ENCODE measurements around the gene SLIT3. TPM values are rescaled to one million over a fixed set of nuclear protein-coding genes. Genes with fewer than 3 reads are reported as not detected.

The SLIT3 gene
- total RNA-seq, 1 experiment from 2014 or later = 0.44 TPM

GRCh38 chr5:168655316-168655715 is 645.6 kb downstream of the SLIT3 start:
- H3K4me3 ChIP-seq (ENCODE audit: low read length) = no peak overlapping the region
- no peak for ATAC-seq
- H3K36me3 ChIP-seq (ENCODE audit: low read depth, low read length) = no peaks in the 10 kb centered on the region
- H3K27ac ChIP-seq (ENCODE audit: low read length) = 0 out of 2 replicates have a peak overlapping the region, but pooled peaks have one; percentile 23
- H3K27me3 ChIP-seq (ENCODE audit: low read length) = no peaks in the 10 kb centered on the region
- no peaks in the 10 kb centered on the region for H3K79me2 ChIP-seq (ENCODE audit: low read length)
- H3K9me2 ChIP-seq (replicated peaks; ENCODE audit: low read length) = no peaks in the 10 kb centered on the region
- H4K20me1 ChIP-seq (ENCODE audit: low read length) = no peaks in the 10 kb centered on the region
- no TSS peak for BruUV-seq (replicated peaks)
- H3F3A ChIP-seq (ENCODE audit: low read length, unreplicated experiment) = no peaks in the 10 kb centered on the region
- POLR2A ChIA-PET (ENCODE audit: unreplicated experiment) = no interaction called here
- no peak overlapping the region for H3K9ac ChIP-seq (ENCODE audit: low read length)
- no peak overlapping the region for H2AFZ ChIP-seq (ENCODE audit: low read length)
- H3K9me3 ChIP-seq (ENCODE audit: low read length) = no peaks in the 10 kb centered on the region
- no peak for DNase-seq
- H3K4me2 ChIP-seq (ENCODE audit: low read length) = no peak overlapping the region
- intact Hi-C loops (cut with micrococcal nuclease) = no loop called here
- peaks cover 22% of the 10 kb centered on the region for H3K4me1 ChIP-seq (ENCODE audit: insufficient read depth, low read length)
- CTCF ChIA-PET = no interaction called here
- TF ChIP-seq EZH2phosphoT487 (IDR thresholded peaks at IDR 0.05; ENCODE audit: borderline replicate concordance, low read length) (no peak), EZH2 (IDR thresholded peaks at IDR 0.05; ENCODE audit: low read length, unreplicated experiment) (no peak), CTCF (conservative IDR thresholded peaks at IDR 0.05; ENCODE audit: low read depth, low read length) (no peak)

GRCh38 chr5:168654211-168654721 is 646.7 kb downstream of the SLIT3 start:
- no peak overlapping the region for H3K27ac ChIP-seq (ENCODE audit: low read length)
- TF ChIP-seq EZH2 (IDR thresholded peaks at IDR 0.05; ENCODE audit: low read length, unreplicated experiment) = no peak
- no peak for TF ChIP-seq EZH2phosphoT487 (IDR thresholded peaks at IDR 0.05; ENCODE audit: borderline replicate concordance, low read length)
- no peak for TF ChIP-seq CTCF (conservative IDR thresholded peaks at IDR 0.05; ENCODE audit: low read depth, low read length)
- H3K36me3 ChIP-seq (ENCODE audit: low read depth, low read length) = no peaks in the 10 kb centered on the region
- ATAC-seq = no peak
- ChIA-PET CTCF (no interaction called here), POLR2A (ENCODE audit: unreplicated experiment) (interaction anchor here (0.5 kb wide), 1 partner anchor 44 kb away, joined by 13 read pairs; no protein-coding TSS in a partner anchor)
- H4K20me1 ChIP-seq (ENCODE audit: low read length) = no peaks in the 10 kb centered on the region
- H3K27me3 ChIP-seq (ENCODE audit: low read length) = no peaks in the 10 kb centered on the region
- H3K9me2 ChIP-seq (replicated peaks; ENCODE audit: low read length) = no peaks in the 10 kb centered on the region
- no peak overlapping the region for H3K4me3 ChIP-seq (ENCODE audit: low read length)
- no peak overlapping the region for H3K4me2 ChIP-seq (ENCODE audit: low read length)
- no peak overlapping the region for H2AFZ ChIP-seq (ENCODE audit: low read length)
- H3K9ac ChIP-seq (ENCODE audit: low read length) = no peak overlapping the region
- no peaks in the 10 kb centered on the region for H3K79me2 ChIP-seq (ENCODE audit: low read length)
- H3K9me3 ChIP-seq (ENCODE audit: low read length) = no peaks in the 10 kb centered on the region
- BruUV-seq (replicated peaks) = no TSS peak
- H3F3A ChIP-seq (ENCODE audit: low read length, unreplicated experiment) = no peaks in the 10 kb centered on the region
- intact Hi-C loops (cut with micrococcal nuclease) = loop anchor here (5.0 kb wide), 2 partner anchors 42 to 167 kb away; partner anchors contain the start of gene RARS1
- no peak for DNase-seq
- H3K4me1 ChIP-seq (ENCODE audit: insufficient read depth, low read length) = peaks cover 22% of the 10 kb centered on the region

GRCh38 chr5:168653626-168654025 is 647.3 kb downstream of the SLIT3 start:
- CTCF ChIA-PET = no interaction called here
- H3K79me2 ChIP-seq (ENCODE audit: low read length) = no peaks in the 10 kb centered on the region
- H3K4me3 ChIP-seq (ENCODE audit: low read length) = no peak overlapping the region
- H3K27ac ChIP-seq (ENCODE audit: low read length) = no peak overlapping the region
- no peak overlapping the region for H3K4me2 ChIP-seq (ENCODE audit: low read length)
- H3K9me3 ChIP-seq (ENCODE audit: low read length) = no peaks in the 10 kb centered on the region
- no peak overlapping the region for H3K9ac ChIP-seq (ENCODE audit: low read length)
- H3K27me3 ChIP-seq (ENCODE audit: low read length) = no peaks in the 10 kb centered on the region
- ATAC-seq (no peak), DNase-seq (no peak)
- H3K36me3 ChIP-seq (ENCODE audit: low read depth, low read length) = no peaks in the 10 kb centered on the region
- POLR2A ChIA-PET (ENCODE audit: unreplicated experiment) = interaction anchor here (0.5 kb wide), 1 partner anchor 43 kb away, joined by 13 read pairs; no protein-coding TSS in a partner anchor
- H4K20me1 ChIP-seq (ENCODE audit: low read length) = no peaks in the 10 kb centered on the region
- H3K4me1 ChIP-seq (ENCODE audit: insufficient read depth, low read length) = peaks cover 22% of the 10 kb centered on the region
- no peaks in the 10 kb centered on the region for H3F3A ChIP-seq (ENCODE audit: low read length, unreplicated experiment)
- no peak overlapping the region for H2AFZ ChIP-seq (ENCODE audit: low read length)
- intact Hi-C loops (cut with micrococcal nuclease) = loop anchor here (5.0 kb wide), 2 partner anchors 41 to 166 kb away; partner anchors contain the start of gene RARS1
- TF ChIP-seq EZH2phosphoT487 (IDR thresholded peaks at IDR 0.05; ENCODE audit: borderline replicate concordance, low read length) (no peak), EZH2 (IDR thresholded peaks at IDR 0.05; ENCODE audit: low read length, unreplicated experiment) (no peak), CTCF (conservative IDR thresholded peaks at IDR 0.05; ENCODE audit: low read depth, low read length) (no peak)
- no peaks in the 10 kb centered on the region for H3K9me2 ChIP-seq (replicated peaks; ENCODE audit: low read length)
- no TSS peak for BruUV-seq (replicated peaks)

Measured in PC-3 (cell line).